K562 (cell line): ENCODE data around the gene FBXO10. TPM values are rescaled to one million over a fixed set of nuclear protein-coding genes. Genes with fewer than 3 reads are reported as not detected.
A peak's percentile ranks its signal among the peaks of the same experiment; 100 is the strongest.

Experiments used
- HNRNPH1 ChIP-seq: fragments of 200-400 bp; formaldehyde crosslinking; optimal IDR thresholded peaks from 2 replicates; pipeline ENCODE3; 2017; ENCODE audit warnings: low read depth, mild to moderate bottlenecking, low read length, moderate library complexity
- NR1H2 ChIP-seq: sonication (generic); formaldehyde crosslinking; IDR thresholded peaks from 2 replicates; pipeline ENCODE4 v1.4.0; 2020; ENCODE audit warnings: mild to moderate bottlenecking, missing genetic modification reagents
- SMARCC2 ChIP-seq: fragments of 450-650 bp; IDR thresholded peaks from 2 replicates; pipeline ENCODE4 v1.6.1; 2017; ENCODE audit warnings: antibody characterized with exemption, moderate library complexity, mild to moderate bottlenecking, low read depth
- TRIM24 ChIP-seq, 2 experiments: fragments of 450-650 bp; IDR thresholded peaks; 2 replicates each; pipeline ENCODE4 v1.6.1; 2016
- ZNF584 ChIP-seq: fragments of 200-800 bp; sonication (Bioruptor generic); IDR thresholded peaks from 2 replicates; pipeline ENCODE4 v1.6.1; 2016; ENCODE audit warnings: low read depth, mild to moderate bottlenecking, missing genetic modification characterization, missing compliant biosample characterization
- polyA plus RNA-seq, 8 experiments: library from polyadenylated mRNA; depleted of rRNA in 4 of 8; stranded (reverse) in 5 of 8; unstranded in 3 of 8; fragments of >200 nt; fragmentation: Nextera tagmentation in 2 of 8; fragmentation: Illumina TruSeq in 1 of 8; extraction: Ambion mirVana in 2 of 8; extraction: Trizol in 1 of 8; gene quantifications; 2 replicates each; pipeline versions ENCODE4 v1.2.1 to v1.2.3, GENCODE V29; 2011 to 2014; ENCODE audit warnings: inconsistent platforms in 1 of 8, missing spikeins in 1 of 8
- total RNA-seq, 7 experiments: library from RNA; depleted of rRNA in 6 of 7; stranded (reverse); fragments of >200 nt in 6 of 7; fragmentation: Illumina TruSeq in 2 of 7; extraction: Trizol in 2 of 7; gene quantifications; 2 replicates each; pipeline versions ENCODE4 v1.2.1 to v1.2.3, GENCODE V29; 2011 to 2021; ENCODE audit warnings: low replicate concordance in 1 of 7
- TF ChIP-seq, protein P1 (sequence below): fragments of 250-450 bp; sonication (Bioruptor Pico); IDR thresholded peaks from 2 replicates; pipeline ENCODE4 v1.8.0; 2022; ENCODE audit warnings: inconsistent platforms, mild to moderate bottlenecking, moderate library complexity, borderline replicate concordance
- TF ChIP-seq, protein P2 (sequence below): fragments of 450-650 bp; IDR thresholded peaks from 2 replicates; pipeline ENCODE4 v1.6.1; 2018; ENCODE audit warnings: mild to moderate bottlenecking, low read depth; ENCODE audit not compliant: partially characterized antibody
- TF ChIP-seq, protein P3 (sequence below): sonication (generic); formaldehyde crosslinking; IDR thresholded peaks from 2 replicates; pipeline ENCODE4 v1.8.1; 2023; ENCODE audit warnings: mild to moderate bottlenecking, missing genetic modification reagents
- TF ChIP-seq, protein P4 (sequence below): IDR thresholded peaks from 2 replicates; pipeline ENCODE4 v1.6.1; 2016; ENCODE audit warnings: missing genetic modification characterization, missing compliant biosample characterization
- TF ChIP-seq, protein P5 (sequence below): sonication (generic); formaldehyde crosslinking; IDR thresholded peaks from 2 replicates; pipeline ENCODE4 v1.8.0; 2022; ENCODE audit warnings: missing genetic modification reagents, mild to moderate bottlenecking, borderline replicate concordance
- TF ChIP-seq, protein P6 (sequence below), 2 experiments: fragments of 450-650 bp; conservative IDR thresholded peaks; 2 replicates each; pipeline ENCODE4 v1.6.1; 2017; ENCODE audit warnings: mild to moderate bottlenecking in 2 of 2, moderate library complexity in 2 of 2
- TF ChIP-seq, protein P7 (sequence below): sonication (generic); formaldehyde crosslinking; IDR thresholded peaks from 2 replicates; pipeline ENCODE4 v1.8.0; 2023; ENCODE audit warnings: mild to moderate bottlenecking, missing genetic modification reagents

FBXO10 gene
- total and polyA plus RNA-seq, 9 of the 15 experiments (the other 6 are each of a cell fraction or from before 2014, with no cell fraction given): 0.84 to 9.9 (median 6.0) TPM

DNA sequence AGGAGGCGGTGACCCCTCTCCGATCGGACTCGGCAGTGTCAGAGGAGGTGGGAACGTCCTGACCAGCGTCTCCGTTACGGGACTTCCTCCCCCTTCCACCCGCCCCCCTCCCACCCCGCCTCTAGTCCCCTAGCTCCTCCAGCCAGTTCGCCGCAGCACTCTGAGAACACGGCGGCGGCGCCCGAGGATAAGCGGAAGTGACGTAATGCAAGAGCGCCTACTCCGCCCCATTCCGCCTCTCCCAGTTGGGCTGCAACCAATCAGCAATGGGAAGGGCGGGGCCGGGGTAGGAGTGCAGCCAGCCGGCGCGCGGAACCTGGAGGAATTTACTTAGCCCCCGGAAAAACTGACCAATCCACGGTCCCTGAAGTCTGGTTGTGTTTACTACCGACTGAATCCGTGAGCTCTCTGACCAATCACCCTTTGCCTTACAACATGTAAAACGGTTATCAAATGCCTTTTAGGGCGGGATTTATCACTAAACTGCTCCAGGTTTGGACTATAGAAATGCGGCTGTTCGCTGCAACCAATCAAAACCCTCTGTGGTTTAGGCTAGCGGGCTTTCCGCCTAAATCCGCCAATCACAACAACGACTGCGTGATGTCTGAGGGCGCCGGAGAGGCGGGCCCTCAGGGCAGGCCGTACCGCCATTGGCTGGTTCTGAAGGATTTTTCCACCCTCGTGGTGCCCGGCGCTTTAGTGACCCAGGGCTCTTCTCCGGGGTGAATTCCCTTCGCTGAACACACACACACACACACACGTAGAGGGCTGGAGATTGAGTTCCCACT lies 110.7 kb downstream of the FBXO10 start, which contains the start of gene ZBTB5 (continued):
- TF ChIP-seq, protein P1, sequence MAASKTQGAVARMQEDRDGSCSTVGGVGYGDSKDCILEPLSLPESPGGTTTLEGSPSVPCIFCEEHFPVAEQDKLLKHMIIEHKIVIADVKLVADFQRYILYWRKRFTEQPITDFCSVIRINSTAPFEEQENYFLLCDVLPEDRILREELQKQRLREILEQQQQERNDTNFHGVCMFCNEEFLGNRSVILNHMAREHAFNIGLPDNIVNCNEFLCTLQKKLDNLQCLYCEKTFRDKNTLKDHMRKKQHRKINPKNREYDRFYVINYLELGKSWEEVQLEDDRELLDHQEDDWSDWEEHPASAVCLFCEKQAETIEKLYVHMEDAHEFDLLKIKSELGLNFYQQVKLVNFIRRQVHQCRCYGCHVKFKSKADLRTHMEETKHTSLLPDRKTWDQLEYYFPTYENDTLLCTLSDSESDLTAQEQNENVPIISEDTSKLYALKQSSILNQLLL (CRISPR knock-in tag): no peak
- TF ChIP-seq, protein P2, sequence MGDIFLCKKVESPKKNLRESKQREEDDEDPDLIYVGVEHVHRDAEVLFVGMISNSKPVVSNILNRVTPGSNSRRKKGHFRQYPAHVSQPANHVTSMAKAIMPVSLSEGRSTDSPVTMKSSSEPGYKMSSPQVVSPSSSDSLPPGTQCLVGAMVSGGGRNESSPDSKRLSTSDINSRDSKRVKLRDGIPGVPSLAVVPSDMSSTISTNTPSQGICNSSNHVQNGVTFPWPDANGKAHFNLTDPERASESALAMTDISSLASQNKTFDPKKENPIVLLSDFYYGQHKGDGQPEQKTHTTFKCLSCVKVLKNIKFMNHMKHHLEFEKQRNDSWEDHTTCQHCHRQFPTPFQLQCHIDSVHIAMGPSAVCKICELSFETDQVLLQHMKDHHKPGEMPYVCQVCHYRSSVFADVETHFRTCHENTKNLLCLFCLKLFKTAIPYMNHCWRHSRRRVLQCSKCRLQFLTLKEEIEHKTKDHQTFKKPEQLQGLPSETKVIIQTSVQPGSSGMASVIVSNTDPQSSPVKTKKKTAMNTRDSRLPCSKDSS: no peak
- no peak for TF ChIP-seq NR1H2 (CRISPR knock-in tag)
- TF ChIP-seq, protein P3, sequence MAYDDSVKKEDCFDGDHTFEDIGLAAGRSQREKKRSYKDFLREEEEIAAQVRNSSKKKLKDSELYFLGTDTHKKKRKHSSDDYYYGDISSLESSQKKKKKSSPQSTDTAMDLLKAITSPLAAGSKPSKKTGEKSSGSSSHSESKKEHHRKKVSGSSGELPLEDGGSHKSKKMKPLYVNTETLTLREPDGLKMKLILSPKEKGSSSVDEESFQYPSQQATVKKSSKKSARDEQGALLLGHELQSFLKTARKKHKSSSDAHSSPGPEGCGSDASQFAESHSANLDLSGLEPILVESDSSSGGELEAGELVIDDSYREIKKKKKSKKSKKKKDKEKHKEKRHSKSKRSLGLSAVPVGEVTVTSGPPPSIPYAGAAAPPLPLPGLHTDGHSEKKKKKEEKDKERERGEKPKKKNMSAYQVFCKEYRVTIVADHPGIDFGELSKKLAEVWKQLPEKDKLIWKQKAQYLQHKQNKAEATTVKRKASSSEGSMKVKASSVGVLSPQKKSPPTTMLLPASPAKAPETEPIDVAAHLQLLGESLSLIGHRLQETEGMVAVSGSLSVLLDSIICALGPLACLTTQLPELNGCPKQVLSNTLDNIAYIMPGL: 0 out of 2 replicates have a peak, but pooled peaks have one; percentile 21
- TF ChIP-seq, protein P4, sequence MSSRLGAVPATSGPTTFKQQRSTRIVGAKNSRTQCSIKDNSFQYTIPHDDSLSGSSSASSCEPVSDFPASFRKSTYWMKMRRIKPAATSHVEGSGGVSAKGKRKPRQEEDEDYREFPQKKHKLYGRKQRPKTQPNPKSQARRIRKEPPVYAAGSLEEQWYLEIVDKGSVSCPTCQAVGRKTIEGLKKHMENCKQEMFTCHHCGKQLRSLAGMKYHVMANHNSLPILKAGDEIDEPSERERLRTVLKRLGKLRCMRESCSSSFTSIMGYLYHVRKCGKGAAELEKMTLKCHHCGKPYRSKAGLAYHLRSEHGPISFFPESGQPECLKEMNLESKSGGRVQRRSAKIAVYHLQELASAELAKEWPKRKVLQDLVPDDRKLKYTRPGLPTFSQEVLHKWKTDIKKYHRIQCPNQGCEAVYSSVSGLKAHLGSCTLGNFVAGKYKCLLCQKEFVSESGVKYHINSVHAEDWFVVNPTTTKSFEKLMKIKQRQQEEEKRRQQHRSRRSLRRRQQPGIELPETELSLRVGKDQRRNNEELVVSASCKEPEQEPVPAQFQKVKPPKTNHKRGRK (tag): no peak
- no peak for TF ChIP-seq SMARCC2
- TF ChIP-seq, protein P5, sequence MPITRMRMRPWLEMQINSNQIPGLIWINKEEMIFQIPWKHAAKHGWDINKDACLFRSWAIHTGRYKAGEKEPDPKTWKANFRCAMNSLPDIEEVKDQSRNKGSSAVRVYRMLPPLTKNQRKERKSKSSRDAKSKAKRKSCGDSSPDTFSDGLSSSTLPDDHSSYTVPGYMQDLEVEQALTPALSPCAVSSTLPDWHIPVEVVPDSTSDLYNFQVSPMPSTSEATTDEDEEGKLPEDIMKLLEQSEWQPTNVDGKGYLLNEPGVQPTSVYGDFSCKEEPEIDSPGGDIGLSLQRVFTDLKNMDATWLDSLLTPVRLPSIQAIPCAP (CRISPR knock-in tag): no peak
- no peak for TF ChIP-seq HNRNPH1
- no peak for TF ChIP-seq ZNF584
- TF ChIP-seq TRIM24 (IDR thresholded peaks at IDR 0.05): no peak
- TF ChIP-seq, protein P6, sequence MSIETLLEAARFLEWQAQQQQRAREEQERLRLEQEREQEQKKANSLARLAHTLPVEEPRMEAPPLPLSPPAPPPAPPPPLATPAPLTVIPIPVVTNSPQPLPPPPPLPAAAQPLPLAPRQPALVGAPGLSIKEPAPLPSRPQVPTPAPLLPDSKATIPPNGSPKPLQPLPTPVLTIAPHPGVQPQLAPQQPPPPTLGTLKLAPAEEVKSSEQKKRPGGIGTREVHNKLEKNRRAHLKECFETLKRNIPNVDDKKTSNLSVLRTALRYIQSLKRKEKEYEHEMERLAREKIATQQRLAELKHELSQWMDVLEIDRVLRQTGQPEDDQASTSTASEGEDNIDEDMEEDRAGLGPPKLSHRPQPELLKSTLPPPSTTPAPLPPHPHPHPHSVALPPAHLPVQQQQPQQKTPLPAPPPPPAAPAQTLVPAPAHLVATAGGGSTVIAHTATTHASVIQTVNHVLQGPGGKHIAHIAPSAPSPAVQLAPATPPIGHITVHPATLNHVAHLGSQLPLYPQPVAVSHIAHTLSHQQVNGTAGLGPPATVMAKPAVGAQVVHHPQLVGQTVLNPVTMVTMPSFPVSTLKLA (conservative IDR thresholded peaks at IDR 0.05): no peak
- TF ChIP-seq, protein P7, sequence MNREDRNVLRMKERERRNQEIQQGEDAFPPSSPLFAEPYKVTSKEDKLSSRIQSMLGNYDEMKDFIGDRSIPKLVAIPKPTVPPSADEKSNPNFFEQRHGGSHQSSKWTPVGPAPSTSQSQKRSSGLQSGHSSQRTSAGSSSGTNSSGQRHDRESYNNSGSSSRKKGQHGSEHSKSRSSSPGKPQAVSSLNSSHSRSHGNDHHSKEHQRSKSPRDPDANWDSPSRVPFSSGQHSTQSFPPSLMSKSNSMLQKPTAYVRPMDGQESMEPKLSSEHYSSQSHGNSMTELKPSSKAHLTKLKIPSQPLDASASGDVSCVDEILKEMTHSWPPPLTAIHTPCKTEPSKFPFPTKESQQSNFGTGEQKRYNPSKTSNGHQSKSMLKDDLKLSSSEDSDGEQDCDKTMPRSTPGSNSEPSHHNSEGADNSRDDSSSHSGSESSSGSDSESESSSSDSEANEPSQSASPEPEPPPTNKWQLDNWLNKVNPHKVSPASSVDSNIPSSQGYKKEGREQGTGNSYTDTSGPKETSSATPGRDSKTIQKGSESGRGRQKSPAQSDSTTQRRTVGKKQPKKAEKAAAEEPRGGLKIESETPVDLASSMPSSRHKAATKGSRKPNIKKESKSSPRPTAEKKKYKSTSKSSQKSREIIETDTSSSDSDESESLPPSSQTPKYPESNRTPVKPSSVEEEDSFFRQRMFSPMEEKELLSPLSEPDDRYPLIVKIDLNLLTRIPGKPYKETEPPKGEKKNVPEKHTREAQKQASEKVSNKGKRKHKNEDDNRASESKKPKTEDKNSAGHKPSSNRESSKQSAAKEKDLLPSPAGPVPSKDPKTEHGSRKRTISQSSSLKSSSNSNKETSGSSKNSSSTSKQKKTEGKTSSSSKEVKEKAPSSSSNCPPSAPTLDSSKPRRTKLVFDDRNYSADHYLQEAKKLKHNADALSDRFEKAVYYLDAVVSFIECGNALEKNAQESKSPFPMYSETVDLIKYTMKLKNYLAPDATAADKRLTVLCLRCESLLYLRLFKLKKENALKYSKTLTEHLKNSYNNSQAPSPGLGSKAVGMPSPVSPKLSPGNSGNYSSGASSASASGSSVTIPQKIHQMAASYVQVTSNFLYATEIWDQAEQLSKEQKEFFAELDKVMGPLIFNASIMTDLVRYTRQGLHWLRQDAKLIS: peak; percentile 47; the same call in 1 of the 2 replicates
